ENCODE data around the gene RHOG.
"Not testable (repeated sequence)": the region's sequence is repeated elsewhere in the genome, so short reads cannot be mapped to it uniquely, and the experiment has no call there.

The RHOG gene

DNA sequence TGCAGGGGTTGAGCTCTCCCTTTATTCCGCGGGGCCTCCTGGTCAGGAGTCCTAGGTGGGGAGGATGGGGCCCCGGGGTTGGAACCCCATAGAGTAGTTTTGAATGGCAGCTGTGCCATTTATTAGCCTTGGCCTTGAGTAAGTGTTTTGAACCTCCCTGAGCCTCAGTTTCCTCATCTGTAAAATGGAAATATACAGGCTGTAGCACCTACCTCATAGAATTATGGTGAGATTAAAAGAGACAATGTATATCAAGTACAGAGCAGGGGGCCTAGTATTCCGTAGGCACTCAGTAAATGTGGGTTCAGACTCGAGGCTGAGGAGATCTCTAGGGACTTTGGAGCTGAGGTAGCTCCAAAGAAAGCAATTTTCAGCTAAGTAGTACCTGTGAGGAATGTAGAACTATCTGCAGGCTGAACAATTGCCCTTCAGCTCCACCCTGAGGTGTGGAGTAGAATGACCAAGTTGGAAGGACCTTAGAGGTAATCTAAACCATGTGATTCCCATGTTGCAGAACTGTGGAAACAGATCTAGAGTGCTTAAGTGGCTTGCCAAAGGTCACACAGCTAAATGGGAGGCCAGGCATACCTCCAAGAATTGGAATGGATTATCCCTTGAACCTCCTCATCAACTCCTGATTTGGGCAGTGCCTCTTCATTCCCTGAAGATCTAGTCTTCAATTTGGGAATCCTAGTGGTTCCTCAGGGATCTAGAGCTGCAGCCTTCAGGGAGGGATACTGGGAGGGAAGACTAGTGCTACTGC lies 31.7 kb downstream of the RHOG start:
- no peak for DNase-seq (ENCODE audit: low read depth, low spot score)

GRCh38 chr11:3807909-3808860 lies 32.6 kb downstream of the RHOG start, which contains the start of gene PGAP2:
PGAP2 (plus strand) TSS chr11:3808560; CDS start chr11:3811260, 2,700 bp downstream.
- peak; percentile 8 for DNase-seq (ENCODE audit: low read depth, low spot score)

DNA sequence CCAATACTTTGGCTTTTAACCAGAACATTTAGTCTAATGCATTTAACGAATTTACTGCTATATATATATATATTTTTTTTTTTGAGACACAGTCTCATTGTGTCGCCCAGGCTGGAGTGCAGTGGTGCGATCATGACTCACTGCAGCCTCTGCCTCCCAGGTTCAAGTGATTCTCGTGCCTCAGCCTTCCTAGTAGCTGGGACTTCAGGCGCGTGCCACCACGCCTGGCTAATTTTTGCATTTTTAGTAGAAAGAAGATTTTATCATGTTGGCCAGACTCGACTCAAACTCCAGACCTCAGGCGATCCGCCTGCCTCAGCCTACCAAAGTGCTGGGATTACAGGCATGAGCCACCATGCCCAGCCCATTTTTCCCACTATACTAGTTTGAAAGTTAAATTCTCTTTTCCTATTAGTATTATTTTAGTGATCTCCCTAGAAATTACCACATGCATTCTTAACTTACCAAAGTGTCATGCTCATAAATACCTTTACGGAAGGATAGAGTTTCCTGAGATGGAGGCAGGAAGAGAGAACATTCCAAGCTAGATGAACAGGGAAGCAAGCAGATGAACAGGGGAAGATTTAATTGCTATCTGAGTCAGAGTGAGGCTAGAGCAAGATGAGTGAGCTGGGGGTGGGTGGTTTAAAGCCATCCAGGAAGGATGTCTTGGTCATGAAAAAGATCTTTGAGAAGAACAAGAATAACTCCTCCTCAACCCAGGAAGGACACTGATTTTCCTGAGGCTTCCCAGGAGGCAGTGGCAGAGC lies 36.8 kb downstream of the RHOG start:
- DNase-seq (ENCODE audit: low read depth, low spot score), result no peak

DNA sequence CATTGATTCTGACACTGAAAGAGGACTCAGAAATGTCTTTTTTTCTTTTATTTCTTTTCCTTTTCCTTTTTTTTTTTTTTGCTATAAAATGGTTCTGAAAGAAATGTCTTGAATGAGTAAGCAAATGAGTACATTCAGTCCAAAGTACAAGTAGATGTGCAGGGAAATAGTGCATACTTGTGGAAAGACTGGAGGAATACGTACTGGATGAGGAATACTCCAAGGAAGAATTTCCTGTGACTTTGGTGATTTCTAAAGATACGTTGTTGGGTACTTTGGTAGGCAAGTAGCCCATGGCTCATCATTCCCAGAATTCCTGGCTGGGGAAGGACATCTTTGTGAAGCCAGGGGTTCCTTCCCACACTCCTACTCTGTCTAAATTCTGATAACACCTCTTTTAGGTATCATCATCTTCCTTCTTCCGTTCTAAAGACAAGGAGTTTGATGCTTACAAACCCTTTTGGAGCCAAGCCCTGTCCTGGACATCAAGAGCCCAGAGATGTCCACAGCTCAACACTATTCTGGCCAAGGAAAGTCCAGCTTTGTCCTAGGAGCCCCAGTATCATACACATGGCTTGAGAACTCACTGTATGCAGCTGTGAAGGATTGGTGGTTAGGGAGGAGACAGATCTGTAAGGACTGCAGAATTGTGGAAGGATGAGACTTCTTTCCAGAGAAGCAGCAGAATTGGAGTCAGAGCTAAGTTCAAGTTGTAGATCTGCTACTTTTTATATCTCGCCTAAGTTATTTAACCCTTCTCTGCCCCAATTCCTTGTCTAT lies 38.6 kb downstream of the RHOG start:
- DNase-seq (ENCODE audit: low read depth, low spot score), result no peak

GRCh38 chr11:3799873-3800272 lies 40.9 kb downstream of the RHOG start:
- no peak for DNase-seq (ENCODE audit: low read depth, low spot score)

DNA sequence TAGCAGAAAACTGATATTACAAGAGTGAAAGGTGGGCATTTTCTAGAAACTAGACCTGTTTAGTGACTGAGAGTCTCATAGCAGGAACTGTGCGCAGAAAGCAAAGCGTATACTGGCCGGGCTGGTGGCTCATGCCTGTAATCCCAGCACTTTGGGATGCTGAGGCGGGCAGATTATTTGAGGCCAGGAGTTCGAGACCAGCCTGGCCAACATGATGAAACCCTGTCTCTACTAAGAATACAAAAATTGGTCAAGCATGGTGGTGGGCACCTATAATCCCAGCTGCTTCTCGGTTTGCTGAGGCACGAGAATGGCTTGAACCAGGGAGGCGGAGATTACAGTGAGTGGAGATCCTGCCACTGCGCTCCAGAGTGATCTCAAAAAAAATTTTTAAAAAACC lies 41.6 kb downstream of the RHOG start:
- no peak for DNase-seq (ENCODE audit: low read depth, low spot score)

DNA sequence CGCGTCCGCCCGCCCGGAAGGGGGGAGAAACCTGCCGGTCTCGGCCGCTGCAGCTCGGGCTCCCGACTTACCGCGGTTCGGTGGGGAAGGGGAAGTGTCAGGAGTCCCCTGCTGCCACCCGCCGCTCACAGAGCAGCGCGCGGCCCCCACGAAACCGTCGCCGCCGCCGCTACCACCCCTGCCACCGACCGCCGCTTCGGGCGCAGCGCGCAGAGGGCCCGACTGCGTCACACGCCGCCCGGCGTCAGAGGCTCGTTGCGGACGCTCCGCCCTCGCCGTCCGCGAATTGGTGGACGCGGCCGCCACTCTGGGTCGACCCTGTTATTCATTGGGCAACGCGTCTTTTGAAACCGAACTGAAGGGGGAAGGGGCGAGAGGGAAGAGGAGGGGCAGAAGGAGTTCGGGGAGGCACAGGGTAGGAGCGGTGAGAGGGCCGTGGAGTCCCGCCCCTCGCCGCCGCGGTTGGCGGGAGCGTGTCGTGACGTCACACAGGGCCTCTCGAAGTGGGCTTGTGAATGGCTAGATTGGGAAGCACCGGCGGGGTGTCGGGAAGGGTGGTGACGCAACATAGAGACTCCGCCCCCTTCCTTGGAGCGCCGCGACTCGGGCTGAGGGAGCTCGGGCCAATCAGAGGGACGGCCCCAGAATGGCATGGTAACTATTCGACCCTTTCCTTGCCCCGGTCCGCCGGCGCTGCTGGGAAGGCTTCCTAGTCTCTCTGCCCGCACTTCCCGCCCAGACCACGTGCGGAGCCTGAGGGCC lies 43.2 kb downstream of the RHOG start, which contains the start of gene NUP98:
NUP98 (minus strand) TSS at position 226 of the 762 bp plus-strand sequence. CDS start 15,437 bp downstream, outside the sequence.
- DNase-seq (ENCODE audit: low read depth, low spot score), result peak; percentile 100

- no peak for DNase-seq (ENCODE audit: low read depth, low spot score)
Observed at GRCh38 chr11:3796801-3797328, 43.9 kb downstream of the RHOG start.

DNA sequence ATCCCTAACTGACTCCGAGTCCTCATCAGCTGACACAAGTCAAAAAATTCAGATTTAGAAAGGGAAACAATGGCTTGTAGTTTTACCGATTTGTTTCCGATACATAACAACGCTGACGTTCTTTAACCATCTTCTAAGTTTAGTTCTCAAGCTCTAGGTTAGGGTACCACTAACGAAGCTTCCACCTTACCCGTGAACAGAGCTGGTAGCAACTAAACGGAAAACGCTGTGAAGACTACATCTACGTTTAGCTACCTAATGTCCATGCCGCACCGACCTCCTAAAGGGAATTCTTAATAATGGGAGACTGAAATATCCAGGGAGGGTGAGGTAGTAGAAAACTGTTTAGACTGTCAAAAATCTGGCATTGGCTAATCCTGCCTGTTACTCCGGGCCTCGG lies 44.4 kb downstream of the RHOG start:
- DNase-seq (ENCODE audit: low read depth, low spot score), result no peak

DNA sequence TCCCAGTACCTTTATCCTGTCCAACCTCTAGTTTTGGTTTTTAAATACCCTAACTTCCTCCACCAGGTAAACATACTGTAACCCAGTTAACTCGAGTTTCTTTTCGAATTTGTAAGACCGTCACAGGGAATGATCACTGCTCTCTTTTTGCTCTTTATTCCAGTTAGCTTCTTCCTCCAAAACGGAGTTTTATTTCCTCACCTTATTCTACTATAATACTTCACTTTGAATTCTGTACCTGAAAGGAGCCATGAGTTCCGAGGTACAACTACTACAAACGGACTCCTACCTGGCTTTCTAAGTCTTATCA lies 44.8 kb downstream of the RHOG start:
- no peak for DNase-seq (ENCODE audit: low read depth, low spot score)

DNA sequence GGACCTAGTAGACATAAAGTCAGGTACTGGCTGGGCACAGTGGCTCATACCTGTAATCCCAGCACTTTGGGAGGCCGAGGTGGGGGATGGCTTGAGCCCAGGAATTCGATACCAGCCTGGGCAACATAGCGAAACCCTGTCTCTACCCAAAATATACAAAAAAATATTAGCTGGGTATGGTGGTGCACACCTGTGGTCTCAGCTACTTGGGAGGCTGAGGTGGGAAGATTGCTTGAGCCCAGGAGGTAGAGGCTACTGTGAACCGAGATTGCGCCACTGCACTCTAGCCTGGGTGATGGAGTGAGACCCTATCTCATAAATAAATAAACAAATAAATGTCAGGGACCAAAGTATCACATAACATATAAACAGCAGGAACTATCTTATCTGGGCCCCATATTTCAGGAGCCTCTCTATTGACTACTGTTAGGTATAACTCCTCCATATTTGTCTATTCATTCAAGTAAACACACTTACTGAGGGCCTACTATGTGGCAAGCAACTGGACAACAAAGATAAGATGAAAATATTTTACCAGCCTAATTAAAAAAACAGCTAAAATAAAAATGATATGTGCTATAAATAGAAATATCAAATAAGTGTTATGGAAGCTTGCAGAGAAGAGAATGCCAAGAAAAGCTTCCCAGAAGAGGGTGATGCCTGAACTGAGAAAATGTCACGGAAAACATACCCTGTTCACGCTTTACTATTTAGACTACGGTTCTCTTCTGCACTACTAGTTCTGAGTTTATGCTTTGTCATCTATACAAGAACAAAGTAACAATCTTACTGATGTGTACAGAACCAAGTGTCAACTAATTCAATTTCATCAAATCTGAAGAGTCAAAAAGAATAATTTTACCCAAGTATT lies 45.4 kb downstream of the RHOG start:
- DNase-seq (ENCODE audit: low read depth, low spot score), result no peak

GRCh38 chr11:3794387-3794786 lies 46.4 kb downstream of the RHOG start:
- not testable (repeated sequence) for DNase-seq (ENCODE audit: low read depth, low spot score)

- no peak for DNase-seq (ENCODE audit: low read depth, low spot score)
Observed at GRCh38 chr11:3786781-3787428, 53.9 kb downstream of the RHOG start.

- DNase-seq (ENCODE audit: low read depth, low spot score), result no peak
Observed at GRCh38 chr11:3783611-3784010, 57.1 kb downstream of the RHOG start.

- DNase-seq (ENCODE audit: low read depth, low spot score), result no peak
Observed at GRCh38 chr11:3782963-3783362, 57.8 kb downstream of the RHOG start.

DNA sequence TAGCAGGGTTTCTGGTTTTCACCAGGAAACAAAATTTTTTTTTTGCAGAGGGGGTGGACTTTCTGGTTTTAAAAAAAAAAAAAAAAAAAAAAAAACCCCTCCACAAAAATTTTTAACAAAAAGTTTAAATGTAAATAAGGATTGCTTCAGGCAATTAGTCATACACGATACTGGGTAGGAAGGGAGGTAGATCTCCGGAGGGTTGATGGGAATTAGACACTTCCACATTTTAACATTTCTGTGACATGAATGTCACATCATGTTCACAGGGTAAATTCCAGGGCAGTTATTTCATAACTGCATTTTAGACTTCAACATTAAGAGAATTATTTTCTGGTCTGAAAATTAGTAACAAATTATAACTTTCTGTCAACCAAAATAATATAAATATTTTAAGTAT lies 59.3 kb downstream of the RHOG start:
- DNase-seq (ENCODE audit: low read depth, low spot score), result no peak
